ENCODE results near the gene CROCC. TPM values are rescaled to one million over a fixed set of nuclear protein-coding genes. Genes with fewer than 3 reads are reported as not detected.

Gene CROCC
- total RNA-seq, 1 donor from 2014 or later = 15.2 TPM

- Histone ChIP-seq H3K79me2 (ENCODE audit: low read depth) (no peaks in the 10 kb centered on the region), H3K27ac (no peak overlapping the region), H3K4me2 (no peak overlapping the region), H3K4me3 (no peak overlapping the region), H3K4me1 (no peaks in the 10 kb centered on the region), H3K9ac (no peak overlapping the region), H2AFZ (replicated peaks) (no peak overlapping the region), H3K36me3 (no peaks in the 10 kb centered on the region), H3K27me3 (no peaks in the 10 kb centered on the region), H4K20me1 (ENCODE audit: low read depth) (no peaks in the 10 kb centered on the region), H3K9me3 (ENCODE audit: low read depth) (no peaks in the 10 kb centered on the region), H3F3A (ENCODE audit: low read depth) (peaks cover 16% of the 10 kb centered on the region)
- Mint-ChIP-seq H3K9me3 (no peaks in the 10 kb centered on the region), H3K36me3 (peaks cover 3% of the 10 kb centered on the region), H3K27ac (no peak overlapping the region), H3K4me1 (peaks cover 16% of the 10 kb centered on the region), H3K4me3 (no peak overlapping the region), H3K27me3 (ENCODE audit: insufficient read depth, low read depth) (peaks cover 2% of the 10 kb centered on the region)
- no peak for DNase-seq (ENCODE audit: low spot score)
- TF ChIP-seq, protein P1, sequence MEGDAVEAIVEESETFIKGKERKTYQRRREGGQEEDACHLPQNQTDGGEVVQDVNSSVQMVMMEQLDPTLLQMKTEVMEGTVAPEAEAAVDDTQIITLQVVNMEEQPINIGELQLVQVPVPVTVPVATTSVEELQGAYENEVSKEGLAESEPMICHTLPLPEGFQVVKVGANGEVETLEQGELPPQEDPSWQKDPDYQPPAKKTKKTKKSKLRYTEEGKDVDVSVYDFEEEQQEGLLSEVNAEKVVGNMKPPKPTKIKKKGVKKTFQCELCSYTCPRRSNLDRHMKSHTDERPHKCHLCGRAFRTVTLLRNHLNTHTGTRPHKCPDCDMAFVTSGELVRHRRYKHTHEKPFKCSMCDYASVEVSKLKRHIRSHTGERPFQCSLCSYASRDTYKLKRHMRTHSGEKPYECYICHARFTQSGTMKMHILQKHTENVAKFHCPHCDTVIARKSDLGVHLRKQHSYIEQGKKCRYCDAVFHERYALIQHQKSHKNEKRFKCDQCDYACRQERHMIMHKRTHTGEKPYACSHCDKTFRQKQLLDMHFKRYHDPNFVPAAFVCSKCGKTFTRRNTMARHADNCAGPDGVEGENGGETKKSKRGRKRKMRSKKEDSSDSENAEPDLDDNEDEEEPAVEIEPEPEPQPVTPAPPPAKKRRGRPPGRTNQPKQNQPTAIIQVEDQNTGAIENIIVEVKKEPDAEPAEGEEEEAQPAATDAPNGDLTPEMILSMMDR (IDR thresholded peaks at IDR 0.05) = no peak
- TF ChIP-seq EZH2 (IDR thresholded peaks at IDR 0.05) (no peak), EZH2phosphoT487 (IDR thresholded peaks at IDR 0.05) (no peak)
These were observed 32.8 kb downstream of the CROCC start for GRCh38 chr1:16954579-16954978.

DNA sequence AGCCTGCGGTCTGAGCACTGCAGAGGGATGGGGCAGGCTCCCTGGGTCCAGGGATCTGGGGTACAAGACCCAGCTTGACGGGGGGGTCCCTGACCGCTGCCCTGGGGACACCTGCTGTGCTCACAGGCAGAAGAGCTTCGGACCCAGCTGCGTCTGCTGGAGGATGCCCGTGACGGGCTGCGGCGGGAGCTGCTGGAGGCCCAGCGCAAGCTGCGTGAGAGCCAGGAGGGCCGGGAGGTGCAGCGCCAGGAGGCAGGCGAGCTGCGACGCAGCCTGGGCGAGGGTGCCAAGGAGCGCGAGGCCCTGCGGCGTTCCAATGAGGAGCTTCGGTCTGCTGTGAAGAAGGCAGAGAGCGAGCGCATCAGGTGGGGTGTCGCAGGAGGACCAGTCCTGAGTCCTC, 33.5 kb downstream of the CROCC start:
- Mint-ChIP-seq H3K36me3 (peaks cover 3% of the 10 kb centered on the region), H3K27ac (no peak overlapping the region), H3K4me3 (no peak overlapping the region), H3K27me3 (ENCODE audit: insufficient read depth, low read depth) (peaks cover 2% of the 10 kb centered on the region), H3K4me1 (peaks cover 18% of the 10 kb centered on the region), H3K9me3 (no peaks in the 10 kb centered on the region)
- TF ChIP-seq EZH2 (IDR thresholded peaks at IDR 0.05) = no peak
- no peak for TF ChIP-seq EZH2phosphoT487 (IDR thresholded peaks at IDR 0.05)
- TF ChIP-seq, protein P1 (IDR thresholded peaks at IDR 0.05) = no peak
- no peak overlapping the region for H3K4me2 ChIP-seq
- no peak for DNase-seq (ENCODE audit: low spot score)
- no peaks in the 10 kb centered on the region for H3K36me3 ChIP-seq
- no peak overlapping the region for H3K9ac ChIP-seq
- no peaks in the 10 kb centered on the region for H4K20me1 ChIP-seq (ENCODE audit: low read depth)
- no peak overlapping the region for H2AFZ ChIP-seq (replicated peaks)
- peaks cover 22% of the 10 kb centered on the region for H3F3A ChIP-seq (ENCODE audit: low read depth)
- no peaks in the 10 kb centered on the region for H3K9me3 ChIP-seq (ENCODE audit: low read depth)
- no peak overlapping the region for H3K27ac ChIP-seq
- H3K4me1 ChIP-seq = no peaks in the 10 kb centered on the region
- no peaks in the 10 kb centered on the region for H3K79me2 ChIP-seq (ENCODE audit: low read depth)
- no peak overlapping the region for H3K4me3 ChIP-seq
- no peaks in the 10 kb centered on the region for H3K27me3 ChIP-seq

DNA sequence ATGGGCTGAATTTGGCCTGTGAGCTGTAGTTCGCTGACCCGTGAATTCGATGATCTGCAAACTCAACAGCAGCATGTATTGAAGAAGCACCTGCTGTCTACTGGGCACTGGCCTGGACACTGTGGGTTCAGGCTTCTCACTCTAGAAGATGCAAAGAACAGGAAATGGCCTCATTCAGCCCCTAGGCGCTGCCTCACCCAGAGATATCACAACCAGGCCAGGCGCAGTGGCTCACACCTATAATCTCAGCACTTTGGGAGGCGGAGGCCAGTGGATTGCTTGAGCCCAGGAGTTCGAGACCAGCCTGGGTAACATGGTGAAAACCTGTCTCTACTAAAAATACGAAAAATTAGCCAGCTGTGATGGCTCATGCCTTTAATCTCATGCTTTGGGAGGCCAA, 35.0 kb downstream of the CROCC start:
- Histone ChIP-seq H3K9me3 (ENCODE audit: low read depth) (no peaks in the 10 kb centered on the region), H3K27ac (no peak overlapping the region), H3K4me2 (no peak overlapping the region), H3K27me3 (no peaks in the 10 kb centered on the region), H3K36me3 (no peaks in the 10 kb centered on the region), H3K4me3 (no peak overlapping the region), H4K20me1 (ENCODE audit: low read depth) (no peaks in the 10 kb centered on the region), H2AFZ (replicated peaks) (no peak overlapping the region), H3F3A (ENCODE audit: low read depth) (peaks cover 29% of the 10 kb centered on the region), H3K9ac (no peak overlapping the region), H3K79me2 (ENCODE audit: low read depth) (no peaks in the 10 kb centered on the region), H3K4me1 (no peaks in the 10 kb centered on the region)
- Mint-ChIP-seq H3K27ac (no peak overlapping the region), H3K27me3 (ENCODE audit: insufficient read depth, low read depth) (peaks cover 4% of the 10 kb centered on the region), H3K4me3 (no peak overlapping the region), H3K4me1 (peaks cover 28% of the 10 kb centered on the region), H3K36me3 (peaks cover 5% of the 10 kb centered on the region), H3K9me3 (no peaks in the 10 kb centered on the region)
- no peak for DNase-seq (ENCODE audit: low spot score)
- TF ChIP-seq, protein P1 (IDR thresholded peaks at IDR 0.05) = no peak
- no peak for TF ChIP-seq EZH2 (IDR thresholded peaks at IDR 0.05)
- TF ChIP-seq EZH2phosphoT487 (IDR thresholded peaks at IDR 0.05) = no peak

Measured in neural progenitor cell (in vitro differentiated cells).